Duodenal mucosa (tissue), 2 donors: ENCODE results near the gene ACADL.

Source experiments
- H3K27ac ChIP-seq: one replicate; pipeline ENCODE4 v1.7.0; 2013; ENCODE audit warnings: low read depth, low read length
- H3K27me3 ChIP-seq, 2 donors: one replicate each; pipeline ENCODE4 v1.7.0; 2013; ENCODE audit warnings: low read length in 2 of 2, control low read depth in 1 of 2; ENCODE audit not compliant: insufficient read depth in 2 of 2, control insufficient read depth in 1 of 2
- H3K36me3 ChIP-seq, 2 donors: one replicate each; pipeline ENCODE4 v1.7.0; 2013; ENCODE audit warnings: low read length in 2 of 2, control low read depth in 1 of 2; ENCODE audit not compliant: insufficient read depth in 2 of 2, control insufficient read depth in 1 of 2
- H3K4me1 ChIP-seq, 2 donors: one replicate each; pipeline ENCODE4 v1.7.0; 2013; ENCODE audit warnings: low read length in 2 of 2, control low read depth in 1 of 2; ENCODE audit not compliant: insufficient read depth in 2 of 2, control insufficient read depth in 1 of 2
- H3K4me3 ChIP-seq, 2 donors: one replicate each; pipeline ENCODE4 v1.7.0; 2013; ENCODE audit warnings: low read length in 2 of 2, low read depth in 1 of 2
- H3K9ac ChIP-seq, 2 donors: one replicate each; pipeline ENCODE4 v1.7.0; 2013; ENCODE audit warnings: low read length in 2 of 2, low read depth in 1 of 2
- H3K9me3 ChIP-seq, 2 donors: one replicate each; pipeline ENCODE4 v1.7.0; 2013; ENCODE audit warnings: low read length in 2 of 2, control low read depth in 1 of 2; ENCODE audit not compliant: control insufficient read depth in 1 of 2

ACADL gene

GRCh38 chr2:210207929-210208328, 17.3 kb downstream of the ACADL start:
- Histone ChIP-seq H3K9me3 (no peaks in the 10 kb centered on the region), H3K4me1 (no peaks in the 10 kb centered on the region), H3K27me3 (peaks cover 2 to 3% of the 10 kb centered on the region in 2 donors), H3K4me3 (no peak overlapping the region), H3K9ac (no peak overlapping the region), H3K27ac (no peak overlapping the region), H3K36me3 (no peaks in the 10 kb centered on the region)

GRCh38 chr2:210203558-210203957, 21.7 kb downstream of the ACADL start:
- H3K4me1 ChIP-seq: no peaks in the 10 kb centered on the region
- no peaks in the 10 kb centered on the region for H3K9me3 ChIP-seq
- no peaks in the 10 kb centered on the region for H3K36me3 ChIP-seq
- no peak overlapping the region for H3K4me3 ChIP-seq
- H3K27me3 ChIP-seq: peaks cover 2 to 3% of the 10 kb centered on the region in 2 donors
- no peak overlapping the region for H3K27ac ChIP-seq
- H3K9ac ChIP-seq: no peak overlapping the region

- Histone ChIP-seq H3K9me3 (no peaks in the 10 kb centered on the region), H3K27me3 (peaks cover 2 to 3% of the 10 kb centered on the region in 2 donors), H3K4me1 (no peaks in the 10 kb centered on the region), H3K36me3 (no peaks in the 10 kb centered on the region), H3K4me3 (no peak overlapping the region), H3K9ac (no peak overlapping the region), H3K27ac (no peak overlapping the region)
Observed at GRCh38 chr2:210203147-210203546, 22.1 kb downstream of the ACADL start.

GRCh38 chr2:210199854-210200253, 25.4 kb downstream of the ACADL start:
- H3K9me3 ChIP-seq: no peaks in the 10 kb centered on the region
- H3K9ac ChIP-seq: no peak overlapping the region
- H3K4me1 ChIP-seq: no peaks in the 10 kb centered on the region
- no peaks in the 10 kb centered on the region for H3K27me3 ChIP-seq
- H3K4me3 ChIP-seq: no peak overlapping the region
- no peaks in the 10 kb centered on the region for H3K36me3 ChIP-seq
- no peak overlapping the region for H3K27ac ChIP-seq

- Histone ChIP-seq H3K9ac (no peak overlapping the region), H3K9me3 (no peaks in the 10 kb centered on the region), H3K4me3 (no peak overlapping the region), H3K4me1 (no peaks in the 10 kb centered on the region), H3K27me3 (no peaks in the 10 kb centered on the region), H3K36me3 (no peaks in the 10 kb centered on the region), H3K27ac (no peak overlapping the region)
Observed at GRCh38 chr2:210199186-210199765, 26.0 kb downstream of the ACADL start.

- Histone ChIP-seq H3K9ac (no peak overlapping the region), H3K36me3 (no peaks in the 10 kb centered on the region), H3K27ac (no peak overlapping the region), H3K27me3 (no peaks in the 10 kb centered on the region), H3K9me3 (no peaks in the 10 kb centered on the region), H3K4me3 (no peak overlapping the region), H3K4me1 (no peaks in the 10 kb centered on the region)
Observed at GRCh38 chr2:210198326-210198725, 26.9 kb downstream of the ACADL start.

GRCh38 chr2:210197720-210198119, 27.5 kb downstream of the ACADL start:
- H3K9ac ChIP-seq: no peak overlapping the region

GRCh38 chr2:210195101-210195852, 30.0 kb downstream of the ACADL start:
- Histone ChIP-seq H3K4me1 (no peaks in the 10 kb centered on the region), H3K9ac (peak overlapping the region; percentile 12 to 35), H3K36me3 (no peaks in the 10 kb centered on the region), H3K27me3 (no peaks in the 10 kb centered on the region), H3K27ac (no peak overlapping the region), H3K9me3 (no peaks in the 10 kb centered on the region), H3K4me3 (peak overlapping the region; percentile 41 to 68)

More at GRCh38 chr2:210197720-210198119, 27.5 kb downstream of the ACADL start:
- no peaks in the 10 kb centered on the region for H3K9me3 ChIP-seq
- no peak overlapping the region for H3K4me3 ChIP-seq
- no peaks in the 10 kb centered on the region for H3K4me1 ChIP-seq
- no peaks in the 10 kb centered on the region for H3K27me3 ChIP-seq
- no peak overlapping the region for H3K27ac ChIP-seq
- no peaks in the 10 kb centered on the region for H3K36me3 ChIP-seq

GRCh38 chr2:210190345-210190744, 34.9 kb downstream of the ACADL start:
- Histone ChIP-seq H3K4me1 (peaks cover 0 to 5% of the 10 kb centered on the region in 2 donors), H3K9ac (no peak overlapping the region), H3K27me3 (no peaks in the 10 kb centered on the region), H3K36me3 (no peaks in the 10 kb centered on the region), H3K9me3 (peaks cover 0 to 3% of the 10 kb centered on the region in 2 donors), H3K27ac (no peak overlapping the region), H3K4me3 (no peak overlapping the region)

- Histone ChIP-seq H3K9ac (no peak overlapping the region), H3K4me3 (no peak overlapping the region), H3K4me1 (peaks cover 0 to 5% of the 10 kb centered on the region in 2 donors), H3K9me3 (peaks cover 0 to 8% of the 10 kb centered on the region in 2 donors), H3K27ac (no peak overlapping the region), H3K36me3 (no peaks in the 10 kb centered on the region), H3K27me3 (no peaks in the 10 kb centered on the region)
Observed at GRCh38 chr2:210189452-210190138, 35.7 kb downstream of the ACADL start.
